OCI-LY3 (cell line): ENCODE data around the gene MLH1.

Experiments used
- H2AFZ ChIP-seq: fragments of 200-600, 300-600 bp; shearing (Covaris generic); 2 replicates; pipeline ENCODE4 v1.6.0; 2014; ENCODE audit warnings: antibody characterized with exemption, low read depth, low read length
- H3K27ac ChIP-seq: fragments of 200-600, 300-600 bp; sonication (generic); 2 replicates; pipeline ENCODE4 v1.5.1; 2014; ENCODE audit warnings: mild to moderate bottlenecking, low read length, moderate library complexity, mixed read lengths
- H3K27me3 ChIP-seq: fragments of 200-600, 300-600 bp; sonication (generic); 2 replicates; pipeline ENCODE4 v1.6.1; 2014; ENCODE audit warnings: low read depth, low read length, mixed read lengths
- H3K36me3 ChIP-seq: fragments of 200-600, 300-600 bp; sonication (generic); replicated peaks from 2 replicates; pipeline ENCODE3; 2014; ENCODE audit warnings: low read depth, low read length, mixed read lengths
- H3K4me1 ChIP-seq: fragments of 300-600, 200-600 bp; sonication (generic); 2 replicates; pipeline ENCODE4 v1.6.1; 2014; ENCODE audit warnings: low read length, mixed read lengths
- H3K4me2 ChIP-seq: fragments of 200-600, 300-600 bp; sonication (generic); 2 replicates; pipeline ENCODE4 v1.6.1; 2014; ENCODE audit warnings: low read length, mixed read lengths
- H3K4me3 ChIP-seq: fragments of 300-600, 200-600 bp; sonication (generic); 2 replicates; pipeline ENCODE4 v1.5.1; 2014; ENCODE audit warnings: antibody characterized with exemption, mild to moderate bottlenecking, low read length, moderate library complexity
- H3K79me2 ChIP-seq: fragments of 300-600, 200-600 bp; shearing (Covaris generic); 2 replicates; pipeline ENCODE4 v1.6.1; 2014; ENCODE audit warnings: mild to moderate bottlenecking, low read length, mixed read lengths
- H3K9ac ChIP-seq: fragments of 300-600, 200-600 bp; shearing (Covaris generic); 2 replicates; pipeline ENCODE4 v1.6.0; 2014; ENCODE audit warnings: mild to moderate bottlenecking, low read length, moderate library complexity
- H3K9me3 ChIP-seq: fragments of 200-600, 300-600 bp; shearing (Covaris generic); 2 replicates; pipeline ENCODE4 v1.6.1; 2014; ENCODE audit warnings: low read length, mixed read lengths; ENCODE audit not compliant: insufficient read depth
- H4K20me1 ChIP-seq: fragments of 200-600, 300-600 bp; sonication (generic); 2 replicates; pipeline ENCODE4 v1.6.1; 2016; ENCODE audit warnings: low read length, mixed read lengths; ENCODE audit not compliant: insufficient read depth
- CTCF ChIP-seq: fragments of 200-600, 300-600 bp; sonication (generic); IDR thresholded peaks from 2 replicates; pipeline ENCODE4 v1.5.1; 2014; ENCODE audit warnings: antibody characterized with exemption, low read length, low read depth
- EZH2phosphoT487 ChIP-seq: fragments of 200-600 bp; shearing (Covaris generic); IDR thresholded peaks from 2 replicates; pipeline ENCODE4 v1.6.1; 2018; ENCODE audit warnings: antibody characterized with exemption, mixed run types, low read depth

MLH1 gene

GRCh38 chr3:37072892-37073291 lies 79.6 kb downstream of the MLH1 start:
- H4K20me1 ChIP-seq, result no peaks in the 10 kb centered on the region
- H3K27ac ChIP-seq, result no peak overlapping the region
- H3K4me3 ChIP-seq, result no peak overlapping the region
- no peak overlapping the region for H3K4me2 ChIP-seq
- no peak overlapping the region for H3K9ac ChIP-seq
- no peaks in the 10 kb centered on the region for H3K79me2 ChIP-seq
- H3K27me3 ChIP-seq, result no peaks in the 10 kb centered on the region
- no peaks in the 10 kb centered on the region for H3K9me3 ChIP-seq
- H3K36me3 ChIP-seq, result peaks cover 3% of the 10 kb centered on the region
- H2AFZ ChIP-seq, result no peak overlapping the region
- no peak for TF ChIP-seq CTCF
- TF ChIP-seq EZH2phosphoT487, result no peak
- no peaks in the 10 kb centered on the region for H3K4me1 ChIP-seq

- H3K27me3 ChIP-seq, result no peaks in the 10 kb centered on the region
- H3K9ac ChIP-seq, result no peak overlapping the region
- no peaks in the 10 kb centered on the region for H3K79me2 ChIP-seq
- no peaks in the 10 kb centered on the region for H4K20me1 ChIP-seq
- peaks cover 3% of the 10 kb centered on the region for H3K36me3 ChIP-seq
- no peak overlapping the region for H3K27ac ChIP-seq
- H3K4me1 ChIP-seq, result no peaks in the 10 kb centered on the region
- no peak overlapping the region for H3K4me3 ChIP-seq
- H2AFZ ChIP-seq, result no peak overlapping the region
- H3K4me2 ChIP-seq, result no peak overlapping the region
- H3K9me3 ChIP-seq, result no peaks in the 10 kb centered on the region
- TF ChIP-seq CTCF, result no peak
These were observed 80.9 kb downstream of the MLH1 start for GRCh38 chr3:37074178-37074577.

- H3K4me3 ChIP-seq, result no peak overlapping the region
- no peaks in the 10 kb centered on the region for H4K20me1 ChIP-seq
- no peaks in the 10 kb centered on the region for H3K4me1 ChIP-seq
- H3K9ac ChIP-seq, result no peak overlapping the region
- no peak overlapping the region for H2AFZ ChIP-seq
- peaks cover 3% of the 10 kb centered on the region for H3K36me3 ChIP-seq
- no peak overlapping the region for H3K27ac ChIP-seq
- TF ChIP-seq EZH2phosphoT487, result no peak
- TF ChIP-seq CTCF, result no peak
- H3K27me3 ChIP-seq, result no peaks in the 10 kb centered on the region
- no peaks in the 10 kb centered on the region for H3K79me2 ChIP-seq
- no peak overlapping the region for H3K4me2 ChIP-seq
- H3K9me3 ChIP-seq, result no peaks in the 10 kb centered on the region
These were observed 82.6 kb downstream of the MLH1 start for GRCh38 chr3:37075955-37076354.

- H3K27ac ChIP-seq, result no peak overlapping the region
- TF ChIP-seq EZH2phosphoT487 (no peak), CTCF (no peak)
These were observed 89.0 kb downstream of the MLH1 start for GRCh38 chr3:37082317-37082716.

More at GRCh38 chr3:37082317-37082716, 89.0 kb downstream of the MLH1 start:
- Histone ChIP-seq H3K4me2 (no peak overlapping the region), H3K9ac (no peak overlapping the region), H3K4me1 (no peaks in the 10 kb centered on the region), H3K4me3 (no peak overlapping the region), H3K9me3 (no peaks in the 10 kb centered on the region), H4K20me1 (no peaks in the 10 kb centered on the region), H3K36me3 (no peaks in the 10 kb centered on the region), H3K79me2 (no peaks in the 10 kb centered on the region), H3K27me3 (no peaks in the 10 kb centered on the region), H2AFZ (no peak overlapping the region)
